Fibroblast of skin of right biceps (primary cell): Measurements from ENCODE around the gene GLI1.

Experiments
- DNase-seq: peaks from one replicate; pipeline ENCODE4 v3.0.0-alpha.2; 2013

GLI1 gene

DNA sequence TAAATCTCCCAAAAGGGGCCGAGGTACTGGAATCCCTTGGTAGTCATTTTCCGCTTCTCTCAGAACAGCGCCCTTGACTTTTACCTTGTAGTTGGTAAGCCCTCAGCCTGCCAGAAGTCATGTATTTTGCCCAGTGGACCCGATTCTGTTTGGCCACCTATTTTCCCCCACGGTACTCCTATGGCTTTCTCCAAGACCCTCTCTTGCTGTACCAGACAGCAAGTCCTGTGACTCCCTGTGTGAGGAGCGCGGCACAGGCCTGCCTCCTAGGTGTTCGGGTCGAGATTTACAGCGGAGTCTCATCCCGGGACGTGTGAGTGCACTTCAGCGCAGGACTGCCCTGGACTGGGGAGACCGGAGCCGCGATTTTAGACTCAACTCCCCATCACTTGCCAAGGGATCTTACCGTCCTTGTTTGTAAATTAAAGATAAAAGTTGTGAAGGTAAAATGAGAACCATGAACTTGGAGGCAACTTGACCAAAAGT is 62.0 kb downstream of the GLI1 start:
- peak; percentile 71 for DNase-seq
